Measurements from ENCODE around the gene SHROOM1.

SHROOM1 gene

DNA sequence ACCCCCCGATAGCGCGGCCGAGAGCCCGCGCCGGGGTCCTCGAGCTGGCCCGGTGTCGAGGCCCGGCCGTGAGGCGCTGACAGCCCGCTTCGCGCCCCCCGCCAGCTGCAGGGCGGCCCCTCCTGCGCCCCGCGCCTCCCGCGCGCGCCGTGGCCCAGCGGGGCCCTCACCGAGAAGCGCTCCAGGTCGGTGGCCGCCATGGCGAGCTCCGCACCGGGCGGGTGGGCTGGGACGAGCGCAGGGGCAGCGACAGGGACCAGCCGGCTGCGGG lies 53.6 kb downstream of the SHROOM1 start:
- no peak for DNase-seq (ENCODE audit: low read depth in 2 of 2)

GRCh38 chr5:132776131-132776937 lies 54.1 kb downstream of the SHROOM1 start:
- DNase-seq (ENCODE audit: low read depth in 2 of 2) = no peak

DNA sequence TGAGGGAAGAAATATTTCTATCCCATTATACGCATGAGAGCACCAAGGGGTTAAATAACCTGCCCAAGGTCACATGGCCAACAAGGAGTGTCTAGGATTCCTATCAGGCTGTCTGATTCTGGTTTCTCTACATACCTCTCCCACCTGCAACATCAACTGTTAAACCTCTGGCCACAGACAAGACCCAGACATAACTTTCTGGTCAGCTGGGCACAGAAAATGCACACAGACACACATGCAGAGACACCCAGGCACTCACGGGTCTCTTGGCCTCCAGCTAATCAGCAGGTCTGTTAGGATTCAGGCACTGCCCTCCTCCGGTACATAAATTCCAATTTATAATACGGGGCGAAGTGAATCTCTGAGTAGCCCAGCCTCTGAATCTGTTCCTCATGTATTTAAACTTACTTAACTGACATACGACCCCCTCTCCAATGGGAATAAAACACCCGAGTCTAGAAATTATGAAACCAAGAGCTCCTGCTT lies 54.9 kb downstream of the SHROOM1 start:
- no peak for DNase-seq (ENCODE audit: low read depth in 2 of 2)

- no peak for DNase-seq (ENCODE audit: low read depth in 2 of 2)
Observed at GRCh38 chr5:132774896-132775295, 55.6 kb downstream of the SHROOM1 start.

DNA sequence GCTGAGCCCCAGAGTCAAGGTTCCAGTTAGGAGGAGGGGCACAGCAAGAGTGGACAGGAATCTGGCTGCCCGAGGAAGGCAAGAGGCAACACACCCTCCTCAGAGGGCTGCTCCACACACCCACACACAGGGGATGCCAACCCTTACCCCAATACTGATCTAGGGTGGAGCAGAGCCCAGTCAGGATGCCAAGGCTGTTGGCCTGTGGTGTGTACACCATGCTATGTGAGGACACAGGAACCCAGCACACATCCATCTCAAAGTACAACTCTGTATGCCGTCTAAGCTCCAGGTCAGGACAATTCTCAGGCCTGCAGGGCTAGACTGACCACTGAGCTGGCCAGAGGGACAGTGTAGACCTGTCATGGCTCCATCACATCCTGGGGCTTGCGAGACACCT lies 56.0 kb downstream of the SHROOM1 start:
- DNase-seq (ENCODE audit: low read depth in 2 of 2) = no peak

DNA sequence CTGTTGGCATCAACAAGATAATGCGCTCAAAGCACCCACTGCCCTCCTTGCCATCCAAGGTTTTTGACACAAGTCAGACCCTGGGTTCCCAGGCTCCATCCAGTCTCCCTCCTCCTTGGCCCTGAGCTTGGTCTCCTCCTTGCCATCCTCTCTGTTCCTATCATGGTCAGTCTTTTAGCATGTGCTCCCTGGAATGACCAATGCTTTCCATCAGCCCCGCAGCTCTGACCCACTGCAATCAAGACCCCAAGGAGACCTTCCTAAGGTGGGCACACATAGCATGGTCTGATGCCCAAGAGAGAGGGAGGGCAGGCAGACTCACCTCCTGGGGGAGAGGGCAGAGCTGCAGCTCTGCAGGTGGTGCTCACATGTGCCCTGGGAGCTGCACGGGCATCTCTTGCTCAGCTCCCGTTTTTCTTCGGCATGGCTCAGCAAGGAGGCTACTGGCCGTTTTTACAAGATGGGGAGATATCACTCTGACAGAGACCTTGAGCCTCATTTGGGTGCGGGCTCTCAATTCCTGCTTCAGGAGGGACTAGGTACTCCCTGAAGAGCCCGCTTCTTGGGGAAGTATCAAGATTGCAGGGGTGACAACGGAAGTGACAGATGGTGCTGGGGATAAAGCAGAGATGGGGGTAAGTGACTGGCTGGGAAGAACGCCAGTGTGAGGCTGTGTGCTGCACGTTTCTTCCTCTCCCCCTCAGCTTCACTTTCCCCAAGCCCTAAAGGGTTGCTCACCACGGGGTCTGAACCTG lies 56.7 kb downstream of the SHROOM1 start:
- DNase-seq (ENCODE audit: low read depth in 2 of 2) = no peak

- DNase-seq (ENCODE audit: low read depth in 2 of 2) = no peak
Observed at GRCh38 chr5:132773114-132773513, 57.3 kb downstream of the SHROOM1 start.

DNA sequence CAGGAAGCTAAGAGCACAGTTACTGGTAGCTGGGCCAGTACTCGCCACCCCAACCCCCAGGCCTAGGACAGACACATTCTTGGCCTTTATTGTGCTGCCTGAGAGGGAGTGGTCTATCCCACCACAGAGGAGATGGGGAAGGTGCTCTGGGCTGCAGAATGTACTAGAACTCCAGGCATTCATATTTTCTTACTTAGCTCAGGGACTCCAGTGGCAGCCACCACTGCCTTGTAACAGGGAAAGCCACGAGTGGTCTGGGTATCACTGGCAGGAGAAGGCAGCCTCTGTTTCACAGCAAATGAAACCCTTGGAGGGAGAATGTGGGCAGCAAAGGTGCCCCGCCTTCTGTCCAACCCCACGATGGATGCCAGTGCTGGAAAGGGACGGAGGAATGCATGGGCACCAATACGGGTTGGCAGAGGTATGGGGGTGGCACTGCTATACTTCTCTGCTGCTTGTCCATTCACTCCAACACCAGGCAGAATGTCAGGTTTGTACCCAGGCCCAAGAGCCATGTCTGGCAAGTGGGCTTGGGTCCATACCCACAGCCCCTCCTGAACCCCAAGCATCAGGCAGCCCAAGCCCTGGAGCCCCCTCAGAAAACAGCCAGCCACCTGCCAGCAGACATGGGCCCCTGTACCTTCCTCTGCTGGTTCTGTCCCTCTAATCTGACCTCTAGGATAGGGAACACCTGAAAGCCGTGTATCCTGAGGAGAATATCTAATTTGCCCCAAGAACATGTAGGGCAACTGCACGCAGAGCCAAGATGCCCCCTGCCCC lies 58.0 kb downstream of the SHROOM1 start:
- no peak for DNase-seq (ENCODE audit: low read depth in 2 of 2)

All from stimulated activated CD4-positive, alpha-beta T cell treated with anti-CD3 and anti-CD28 coated beads, Interleukin-1b, Interleukin-23, amount 100 ng/mL, for 4 hours (primary cell).